ENCODE results near the gene COL2A1. TPM values are rescaled to one million over a fixed set of nuclear protein-coding genes. Genes with fewer than 3 reads are reported as not detected.

The COL2A1 gene
- total and polyA plus RNA-seq, 4 donors = 0.05 to 8.7 (median 0.15) TPM; not detected in 1

- Histone ChIP-seq H3K27me3 (ENCODE audit: control insufficient read depth in 3 of 3, insufficient read depth in 3 of 3, low read length in 2 of 3) (no peaks in the 10 kb centered on the region), H3K4me3 (no peak overlapping the region), H3K9me3 (ENCODE audit: control insufficient read depth in 4 of 4, insufficient read depth in 3 of 4, low read length in 3 of 4) (no peaks in the 10 kb centered on the region), H3K9ac (ENCODE audit: insufficient read depth in 1 of 2, low read length in 2 of 2) (no peak overlapping the region), H3K36me3 (ENCODE audit: control insufficient read depth in 4 of 4, insufficient read depth in 4 of 4, low read length in 4 of 4) (no peaks in the 10 kb centered on the region), H3K4me1 (ENCODE audit: control insufficient read depth in 5 of 5, insufficient read depth in 5 of 5, low read length in 5 of 5) (peaks cover 0 to 10% (median 0%) of the 10 kb centered on the region in 5 donors), H3K27ac (ENCODE audit: low read depth in 1 of 2, low read length in 1 of 2) (no peak overlapping the region)
- DNase-seq (no peak), ATAC-seq (ENCODE audit: insufficient read depth, low FRiP score) (no peak)
- WGBS, 2 donors = 94% methylated on average over 5 of the region's 5 CpGs
- TF ChIP-seq CTCF (IDR thresholded peaks at IDR 0.05; ENCODE audit: control extremely low read depth, extremely low read depth) = no peak
Observed at GRCh38 chr12:47979166-47979565, 25.1 kb downstream of the COL2A1 start.

DNA sequence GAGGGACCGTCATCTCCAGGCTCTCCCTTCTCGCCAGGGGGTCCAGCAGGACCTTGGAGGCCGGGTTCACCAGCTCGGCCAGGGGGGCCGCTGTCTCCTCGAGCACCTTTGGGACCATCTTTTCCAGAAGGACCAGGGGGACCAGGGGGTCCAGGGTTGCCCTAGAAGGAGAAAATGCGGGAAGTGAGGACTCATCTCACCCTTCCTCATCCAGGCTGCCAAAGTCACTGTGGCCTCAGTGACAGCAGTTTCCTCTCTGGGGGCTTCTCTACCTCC is 25.7 kb downstream of the COL2A1 start:
- Histone ChIP-seq H3K27ac (ENCODE audit: low read depth in 1 of 2, low read length in 1 of 2) (no peak overlapping the region), H3K9me3 (ENCODE audit: control insufficient read depth in 4 of 4, insufficient read depth in 3 of 4, low read length in 3 of 4) (no peaks in the 10 kb centered on the region), H3K4me3 (no peak overlapping the region), H3K27me3 (ENCODE audit: control insufficient read depth in 3 of 3, insufficient read depth in 3 of 3, low read length in 2 of 3) (no peaks in the 10 kb centered on the region), H3K4me1 (ENCODE audit: control insufficient read depth in 5 of 5, insufficient read depth in 5 of 5, low read length in 5 of 5) (peaks cover 0 to 10% (median 0%) of the 10 kb centered on the region in 5 donors), H3K36me3 (ENCODE audit: control insufficient read depth in 4 of 4, insufficient read depth in 4 of 4, low read length in 4 of 4) (no peaks in the 10 kb centered on the region), H3K9ac (ENCODE audit: insufficient read depth in 1 of 2, low read length in 2 of 2) (no peak overlapping the region)
- ATAC-seq (ENCODE audit: insufficient read depth, low FRiP score) (no peak), DNase-seq (no peak)
- no peak for TF ChIP-seq CTCF (IDR thresholded peaks at IDR 0.05; ENCODE audit: control extremely low read depth, extremely low read depth)
- WGBS, 2 donors = 89 to 90% methylated on average over 7 of the region's 7 CpGs

GRCh38 chr12:47977772-47978597 is 26.3 kb downstream of the COL2A1 start:
- Histone ChIP-seq H3K4me1 (ENCODE audit: control insufficient read depth in 5 of 5, insufficient read depth in 5 of 5, low read length in 5 of 5) (peaks cover 0 to 10% (median 0%) of the 10 kb centered on the region in 5 donors), H3K9ac (ENCODE audit: insufficient read depth in 1 of 2, low read length in 2 of 2) (no peak overlapping the region), H3K27ac (ENCODE audit: low read depth in 1 of 2, low read length in 1 of 2) (no peak overlapping the region), H3K36me3 (ENCODE audit: control insufficient read depth in 4 of 4, insufficient read depth in 4 of 4, low read length in 4 of 4) (no peaks in the 10 kb centered on the region), H3K4me3 (no peak overlapping the region), H3K9me3 (ENCODE audit: control insufficient read depth in 4 of 4, insufficient read depth in 3 of 4, low read length in 3 of 4) (no peaks in the 10 kb centered on the region), H3K27me3 (ENCODE audit: control insufficient read depth in 3 of 3, insufficient read depth in 3 of 3, low read length in 2 of 3) (no peaks in the 10 kb centered on the region)
- TF ChIP-seq CTCF (IDR thresholded peaks at IDR 0.05; ENCODE audit: control extremely low read depth, extremely low read depth) = no peak
- ATAC-seq (ENCODE audit: insufficient read depth, low FRiP score) = no peak
- no peak for DNase-seq
- WGBS, 2 donors = 87 to 92% methylated on average over 18 of the region's 18 CpGs

All from lung (tissue), 12 donors.